Skeletal muscle tissue (tissue), 5 donors: ENCODE results near the gene PAIP2B. TPM values are rescaled to one million over a fixed set of nuclear protein-coding genes. Genes with fewer than 3 reads are reported as not detected.

Experiments
- H3K27ac ChIP-seq: one replicate; pipeline ENCODE4 v1.7.0; 2013; ENCODE audit warnings: mild to moderate bottlenecking, low read depth, low read length, inconsistent platforms
- H3K27me3 ChIP-seq, 3 donors: one replicate each; pipeline ENCODE4 v1.7.0; 2013; ENCODE audit warnings: low read length in 3 of 3; ENCODE audit not compliant: control insufficient read depth in 3 of 3, insufficient read depth in 3 of 3
- H3K36me3 ChIP-seq, 3 donors: one replicate each; pipeline ENCODE4 v1.7.0; 2013; ENCODE audit warnings: low read length in 3 of 3; ENCODE audit not compliant: control insufficient read depth in 3 of 3, insufficient read depth in 3 of 3
- H3K4me1 ChIP-seq, 3 donors: one replicate each; pipeline ENCODE4 v1.7.0; 2013; ENCODE audit warnings: low read length in 3 of 3, mild to moderate bottlenecking in 3 of 3; ENCODE audit not compliant: control insufficient read depth in 3 of 3, insufficient read depth in 3 of 3
- H3K4me3 ChIP-seq, 3 donors: one replicate each; pipeline ENCODE4 v1.7.0; 2013; ENCODE audit warnings: low read length in 3 of 3
- H3K9ac ChIP-seq, 3 donors: one replicate each; pipeline ENCODE4 v1.7.0; 2013; ENCODE audit warnings: low read length in 3 of 3, mild to moderate bottlenecking in 3 of 3, moderate library complexity in 2 of 3, low read depth in 1 of 3
- H3K9me3 ChIP-seq, 3 donors: one replicate each; pipeline ENCODE4 v1.7.0; 2013; ENCODE audit warnings: low read length in 3 of 3; ENCODE audit not compliant: control insufficient read depth in 3 of 3
- small RNA-seq: library from RNA; depleted of rRNA; stranded (forward); fragments of <200 nt; gene quantifications from one replicate; pipeline ENCODE3, GENCODE V24; 2014
- total RNA-seq: library from RNA; depleted of rRNA; stranded (reverse); fragments of >200 nt; gene quantifications from one replicate; pipeline ENCODE4 v1.2.3, GENCODE V29; 2014
- donor health status: Osteomylitis.

The PAIP2B gene
- total RNA-seq, 1 donor from 2014 or later: 5.7 TPM

GRCh38 chr2:71143782-71144181 is 83.1 kb downstream of the PAIP2B start:
- peak overlapping the region; percentile 46 for H3K27ac ChIP-seq
- H3K4me1 ChIP-seq: peaks cover 0 to 12% (median 6%) of the 10 kb centered on the region in 3 donors
- no peak overlapping the region for H3K4me3 ChIP-seq
- H3K36me3 ChIP-seq: peaks cover 44 to 75% (median 68%) of the 10 kb centered on the region in 3 donors
- H3K9ac ChIP-seq: no peak overlapping the region
- no peaks in the 10 kb centered on the region for H3K27me3 ChIP-seq
- H3K9me3 ChIP-seq: no peaks in the 10 kb centered on the region

- Histone ChIP-seq H3K9ac (no peak overlapping the region), H3K4me3 (no peak overlapping the region), H3K27me3 (no peaks in the 10 kb centered on the region), H3K4me1 (peaks cover 2 to 13% (median 11%) of the 10 kb centered on the region in 3 donors), H3K9me3 (no peaks in the 10 kb centered on the region), H3K27ac (no peak overlapping the region), H3K36me3 (peaks cover 43 to 63% (median 54%) of the 10 kb centered on the region in 3 donors)
Measured at GRCh38 chr2:71136174-71136573, 90.7 kb downstream of the PAIP2B start.

- Histone ChIP-seq H3K27me3 (no peaks in the 10 kb centered on the region), H3K9ac (no peak overlapping the region), H3K36me3 (peaks cover 24 to 40% (median 31%) of the 10 kb centered on the region in 3 donors), H3K4me3 (no peak overlapping the region), H3K4me1 (peaks cover 4 to 28% (median 12%) of the 10 kb centered on the region in 3 donors), H3K9me3 (no peaks in the 10 kb centered on the region), H3K27ac (no peak overlapping the region)
Measured at GRCh38 chr2:71133603-71134002, 93.3 kb downstream of the PAIP2B start.

Small RNA genes within 50 kb of the gene (small RNA-seq; reads per million reads assigned to genes)
- gene AC007881.1: not detected

Other genes with a start within 250 kb of the PAIP2B start
- gene ANKRD53, start 248.5 kb downstream of the PAIP2B start, total RNA-seq: 0.52 TPM
- gene TEX261, start 232.2 kb downstream of the PAIP2B start, total RNA-seq: 11.0 TPM
- 35.0 TPM for gene NAGK, start 158.5 kb downstream of the PAIP2B start, total RNA-seq
- gene MCEE, start 96.9 kb downstream of the PAIP2B start, total RNA-seq: 15.7 TPM
- gene MPHOSPH10, start 96.5 kb downstream of the PAIP2B start, total RNA-seq: 7.8 TPM
- gene ZNF638, start 104.7 kb upstream of the PAIP2B start, total RNA-seq: 187 TPM
- gene DYSF, start 226.5 kb upstream of the PAIP2B start, total RNA-seq: 88.7 TPM